GM18520 (cell line): ENCODE data around the gene PRDM5.

Experiments
- ATAC-seq: cut with Tn5 transposase; IDR thresholded peaks from one replicate; pipeline ENCODE4 v1.9.1; 2021; ENCODE audit not compliant: unreplicated experiment

The PRDM5 gene

GRCh38 chr4:120716346-120716745 is 206.2 kb downstream of the PRDM5 start:
- ATAC-seq = no peak

DNA sequence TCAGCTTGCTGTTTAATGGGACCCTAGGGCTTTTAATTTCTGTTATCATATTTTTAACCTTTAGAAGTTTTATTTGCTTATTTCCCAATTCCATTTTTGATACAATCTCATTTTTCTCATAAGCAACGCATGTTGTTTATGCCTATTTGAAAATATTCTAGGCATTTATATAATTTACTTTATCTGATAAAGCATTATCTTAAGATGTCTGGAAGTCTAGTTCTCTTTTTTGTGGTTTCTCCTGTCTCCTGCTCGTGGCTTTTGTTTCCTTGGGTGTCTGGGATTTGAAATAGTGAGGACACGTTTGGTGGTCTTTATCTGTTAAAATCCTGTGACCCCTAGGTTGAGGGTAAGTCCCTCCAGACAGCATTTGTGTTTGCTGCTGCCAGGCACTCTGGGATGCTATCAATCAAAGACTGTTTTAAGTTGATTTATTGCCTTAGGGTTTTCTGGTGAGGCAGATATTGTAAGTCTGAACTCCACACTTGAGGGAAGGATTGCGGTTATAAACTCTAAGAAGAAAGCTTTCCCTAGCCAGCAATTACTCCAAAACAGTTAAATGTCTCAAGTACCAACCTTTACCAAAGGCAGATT is 208.0 kb downstream of the PRDM5 start:
- no peak for ATAC-seq

DNA sequence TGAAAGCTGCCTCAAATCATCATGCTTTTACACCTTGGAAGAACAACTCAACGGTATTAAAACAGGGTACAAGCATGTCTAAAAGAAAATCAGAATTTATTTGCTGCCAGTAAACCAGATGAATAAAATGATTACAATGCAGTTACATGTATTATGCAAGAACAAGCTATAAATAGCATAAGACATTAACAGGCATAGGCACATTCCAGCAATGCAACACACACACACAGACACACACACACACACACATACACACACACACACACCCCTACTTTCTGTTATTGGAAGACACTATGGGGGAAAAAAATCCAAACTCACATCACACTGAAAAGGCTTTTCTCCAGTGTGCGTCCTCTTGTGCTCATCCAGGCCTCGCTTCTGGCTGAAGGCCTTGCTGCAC is 212.5 kb downstream of the PRDM5 start:
- ATAC-seq = no peak

DNA sequence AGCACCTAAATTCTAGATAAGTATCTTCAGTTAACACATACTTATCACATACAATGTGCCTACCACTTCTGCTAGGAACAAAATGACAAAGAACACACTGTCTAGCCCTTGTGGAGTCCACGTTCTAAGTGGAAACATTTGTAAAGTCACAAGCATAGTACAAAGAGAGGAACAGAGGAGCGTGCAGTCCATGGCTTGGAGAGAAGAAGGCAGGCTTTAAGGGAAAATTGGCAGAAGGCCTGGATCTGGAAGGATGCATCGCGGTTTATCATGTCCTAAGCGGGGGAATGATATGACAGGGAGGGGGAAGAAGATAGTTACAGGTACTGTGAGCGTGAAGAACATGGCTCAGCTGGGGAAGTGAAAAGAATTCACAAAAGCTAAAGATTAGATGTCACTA is 218.0 kb downstream of the PRDM5 start:
- no peak for ATAC-seq

- ATAC-seq = no peak
Observed at GRCh38 chr4:120703908-120704307, 218.6 kb downstream of the PRDM5 start.

DNA sequence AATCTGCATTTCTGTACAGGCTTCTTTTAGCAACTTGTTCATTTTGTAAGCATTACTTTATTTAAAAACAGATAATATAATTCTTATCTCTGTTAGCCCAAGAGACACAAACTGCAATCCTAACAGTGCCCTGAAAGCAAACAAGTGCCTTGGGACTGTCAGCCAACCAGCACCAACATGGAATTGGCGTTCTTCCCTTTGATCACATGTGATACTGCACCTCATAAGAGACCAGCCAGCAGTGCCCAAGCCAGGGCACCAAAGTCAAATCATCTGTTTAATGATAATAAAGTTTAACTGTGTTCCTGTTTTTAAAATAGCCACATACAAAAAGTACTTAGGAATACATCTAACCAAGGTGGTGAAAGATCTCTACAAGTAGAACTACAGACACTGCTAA is 223.2 kb downstream of the PRDM5 start:
- no peak for ATAC-seq

DNA sequence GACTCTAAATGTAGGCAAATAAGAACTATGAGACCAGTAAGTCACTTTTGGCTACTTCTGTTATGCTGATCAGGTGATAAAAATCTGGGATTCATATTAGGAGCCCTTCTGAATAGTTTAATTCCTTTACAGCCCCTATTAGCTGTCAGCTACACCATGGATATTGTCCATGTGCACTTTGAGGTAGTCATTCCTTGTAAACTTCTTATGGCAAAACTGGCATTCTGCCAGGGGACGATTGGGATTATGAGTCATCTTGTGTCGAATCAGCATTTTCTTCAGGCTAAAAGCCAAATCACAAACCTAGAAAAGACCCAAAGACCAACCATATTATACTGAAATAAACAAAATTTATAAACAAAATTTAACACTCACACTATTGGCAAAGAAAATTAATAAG is 227.6 kb downstream of the PRDM5 start:
- no peak for ATAC-seq

DNA sequence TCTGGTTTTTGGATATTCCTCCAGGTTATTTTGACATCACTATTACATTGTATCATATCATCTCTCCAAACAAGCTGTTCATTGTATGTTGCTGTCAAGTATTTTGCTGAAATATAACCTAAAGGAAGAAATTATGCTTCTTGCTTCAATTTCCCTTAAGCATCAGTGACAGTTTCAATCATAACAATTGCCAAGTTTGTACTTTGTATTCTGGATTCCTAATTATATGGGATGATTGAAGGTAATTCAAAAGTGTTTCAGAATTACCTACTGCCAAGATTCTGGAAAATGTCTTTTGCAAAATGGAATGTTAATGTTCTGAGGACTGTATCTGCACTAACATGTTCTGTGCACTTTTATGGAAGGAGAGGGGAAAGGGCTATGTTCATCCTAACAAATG is 228.7 kb downstream of the PRDM5 start:
- ATAC-seq = no peak

DNA sequence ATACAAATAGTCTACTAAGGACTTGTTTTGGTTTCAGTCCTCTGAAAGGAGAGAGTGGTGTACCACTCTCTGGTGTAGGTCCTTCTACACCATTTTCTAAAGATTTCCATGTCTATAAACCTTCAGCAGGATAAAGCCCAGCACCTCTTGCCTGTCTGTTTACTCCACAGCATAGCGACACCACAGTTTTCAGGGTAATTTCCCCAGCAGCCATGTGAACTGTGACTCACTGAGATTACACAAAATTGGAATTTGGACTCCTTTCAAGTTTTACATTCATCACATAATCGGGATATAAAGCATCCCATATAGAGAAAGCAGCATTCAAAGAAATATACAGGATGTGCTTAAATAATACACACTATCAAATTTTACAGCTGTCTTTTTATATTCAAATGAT is 229.6 kb downstream of the PRDM5 start:
- no peak for ATAC-seq

DNA sequence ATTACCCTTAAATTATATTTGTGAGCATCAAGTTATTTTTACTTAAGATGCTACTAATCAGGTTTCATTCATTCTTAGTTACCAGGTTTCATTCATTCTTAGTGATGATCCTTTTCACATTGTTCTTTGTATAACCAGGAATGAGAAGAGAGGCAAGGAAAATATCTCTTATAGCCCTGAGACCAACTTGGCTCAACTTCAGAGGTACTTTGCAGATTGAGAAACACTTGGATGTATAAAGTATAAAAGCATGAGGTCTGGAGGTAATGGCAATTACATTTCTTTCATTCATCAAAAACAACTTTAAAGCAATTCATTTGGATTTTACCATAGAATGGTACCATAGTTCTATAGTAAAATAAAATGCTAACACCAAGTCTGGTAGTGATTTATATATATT is 231.0 kb downstream of the PRDM5 start:
- no peak for ATAC-seq

- no peak for ATAC-seq
Observed at GRCh38 chr4:120691106-120691505, 231.4 kb downstream of the PRDM5 start.

DNA sequence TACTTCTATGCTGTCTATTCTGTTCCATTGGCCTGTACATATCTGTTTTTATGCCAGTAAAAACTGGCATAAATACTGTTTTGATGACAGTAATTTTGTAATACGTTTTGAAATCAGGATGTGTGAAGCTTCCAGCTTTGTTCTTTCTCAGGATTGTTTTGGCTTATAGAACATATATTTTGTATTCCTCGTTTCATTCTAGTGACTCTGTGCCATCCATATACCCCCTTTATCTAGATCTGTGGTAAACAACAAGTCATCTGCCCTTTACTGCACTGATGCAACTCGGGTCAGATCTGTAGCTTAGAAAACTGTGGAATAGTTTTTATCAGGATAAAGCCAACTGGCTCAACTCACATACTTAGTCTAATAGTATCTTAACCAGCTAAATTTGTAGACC is 233.7 kb downstream of the PRDM5 start:
- no peak for ATAC-seq

DNA sequence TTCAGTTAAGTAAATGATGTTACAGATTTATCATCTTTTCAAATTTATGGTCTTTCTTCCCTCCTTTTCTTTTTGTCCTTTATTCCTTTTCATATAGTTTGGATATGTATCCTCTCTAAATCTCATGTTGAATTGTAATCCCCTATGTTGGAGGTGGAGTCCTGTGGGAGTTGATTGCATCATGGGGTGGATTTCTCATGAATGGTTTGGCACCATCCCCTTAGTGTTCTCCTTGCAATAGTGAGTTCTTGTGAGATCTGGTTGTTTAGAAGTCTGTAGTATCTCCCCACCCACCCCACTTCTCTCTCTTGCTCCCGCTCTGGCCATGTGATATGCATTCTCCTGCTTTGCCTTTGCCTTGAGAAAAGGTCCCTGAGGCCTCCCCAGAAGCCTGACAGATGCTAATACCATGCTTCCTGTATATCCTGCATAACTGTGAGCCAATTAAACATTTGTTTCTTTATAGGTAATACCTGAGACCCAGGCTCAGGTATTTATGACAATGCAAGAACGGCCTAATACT is 236.7 kb downstream of the PRDM5 start:
- ATAC-seq = no peak

DNA sequence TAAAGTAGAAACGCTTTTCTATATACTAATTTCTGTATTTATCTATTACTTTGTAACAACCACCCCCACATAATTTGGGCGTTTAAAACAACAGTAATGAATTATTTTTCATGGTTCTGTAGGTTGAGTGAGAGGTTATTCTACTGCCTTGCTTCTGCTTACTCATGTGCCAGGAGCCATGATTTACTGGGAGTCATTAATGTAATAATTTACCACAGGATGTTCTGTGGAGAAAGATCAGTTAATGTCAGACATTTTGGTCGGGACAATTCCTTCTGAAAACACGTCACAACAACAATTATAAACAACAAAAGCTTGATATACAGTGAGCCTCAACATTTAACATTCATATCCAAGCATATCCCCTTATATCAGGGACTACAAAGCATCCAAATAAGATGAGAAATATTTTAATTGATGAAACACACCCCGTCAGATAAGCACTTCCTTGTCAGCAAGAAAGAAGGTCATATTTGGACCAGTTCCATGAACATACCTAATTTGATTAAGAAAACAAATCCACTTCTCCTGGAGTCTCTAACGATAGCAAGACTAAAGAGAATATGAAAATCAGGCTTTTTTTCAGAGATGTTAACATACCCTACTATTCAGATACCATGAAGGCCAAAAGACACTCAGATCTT is 238.5 kb downstream of the PRDM5 start:
- no peak for ATAC-seq

GRCh38 chr4:120682981-120683380 is 239.5 kb downstream of the PRDM5 start:
- no peak for ATAC-seq

DNA sequence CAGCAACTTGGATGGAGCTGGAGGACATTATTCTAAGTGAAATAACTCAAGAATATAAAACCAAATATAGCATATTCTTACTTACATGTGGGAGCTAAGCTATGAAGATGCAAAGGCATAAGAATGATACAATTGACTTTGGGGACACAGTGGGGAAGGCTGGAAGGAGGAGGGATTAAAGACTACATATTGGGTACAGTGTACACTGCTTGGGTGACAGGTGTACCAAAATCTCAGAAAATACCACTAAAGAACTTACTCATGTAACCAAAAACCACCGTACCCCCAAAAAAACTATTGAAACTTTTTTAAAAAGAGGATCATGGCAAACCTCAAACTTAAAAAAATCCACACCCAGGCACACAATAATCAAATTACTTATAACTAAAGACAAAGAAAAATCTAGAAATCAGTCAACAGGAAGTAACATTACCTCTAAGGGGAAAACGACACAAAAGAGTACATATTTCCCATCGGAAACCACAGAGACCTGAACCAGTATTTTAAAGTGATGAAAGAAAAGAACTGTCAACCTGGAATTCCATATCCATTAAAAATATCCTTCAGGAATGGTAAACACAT is 241.8 kb downstream of the PRDM5 start:
- no peak for ATAC-seq

GRCh38 chr4:120673696-120674095 is 248.8 kb downstream of the PRDM5 start:
- no peak for ATAC-seq

GRCh38 chr4:120672558-120673147 is 249.9 kb downstream of the PRDM5 start:
- ATAC-seq = no peak

GRCh38 chr4:120672076-120672475 is 250.4 kb downstream of the PRDM5 start:
- no peak for ATAC-seq

DNA sequence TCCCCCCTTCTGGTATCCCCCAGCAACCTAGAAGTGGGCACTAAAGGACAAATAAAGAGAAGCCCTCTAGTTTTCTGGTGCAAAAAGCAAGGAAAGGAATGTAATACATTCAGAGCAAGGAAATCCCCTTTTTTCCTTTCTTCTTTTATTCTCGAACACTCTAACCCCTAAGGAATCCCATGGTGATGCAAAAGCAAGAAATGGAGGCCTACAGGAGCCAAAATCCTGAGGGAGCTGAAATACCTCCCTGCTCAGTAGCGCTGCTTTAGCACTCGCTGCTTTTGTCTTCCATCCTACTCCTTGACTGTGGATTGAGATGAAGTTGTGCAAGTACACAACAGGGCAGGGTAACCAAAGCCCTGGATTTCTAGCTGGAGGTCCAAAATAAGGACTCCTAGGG is 251.0 kb downstream of the PRDM5 start:
- no peak for ATAC-seq

DNA sequence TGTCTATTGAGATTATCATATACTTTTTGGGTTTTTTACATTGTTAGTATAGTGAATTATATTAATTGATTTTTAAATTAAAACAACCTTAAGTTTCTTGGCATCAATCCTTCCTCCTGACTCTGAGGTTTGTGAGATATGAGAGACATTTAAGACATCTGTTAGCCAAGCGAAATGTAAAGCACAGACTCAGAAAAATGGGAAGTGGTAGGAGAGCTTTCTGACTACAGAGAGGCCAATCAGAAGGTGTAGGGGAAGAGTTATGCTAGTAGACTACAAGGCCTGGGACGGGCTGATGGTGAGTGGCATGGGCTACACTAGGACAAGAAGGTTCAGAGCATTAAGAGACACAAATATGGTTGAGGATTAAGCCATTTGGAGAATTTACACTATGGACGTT is 255.4 kb downstream of the PRDM5 start:
- no peak for ATAC-seq

GRCh38 chr4:120664851-120665250 is 257.7 kb downstream of the PRDM5 start:
- no peak for ATAC-seq
